ENCODE measurements around the gene BMPR2.
A peak's percentile ranks its signal among the peaks of the same experiment; 100 is the strongest.
"Not testable (repeated sequence)": the region's sequence is repeated elsewhere in the genome, so short reads cannot be mapped to it uniquely, and the experiment has no call there.

The BMPR2 gene

DNA sequence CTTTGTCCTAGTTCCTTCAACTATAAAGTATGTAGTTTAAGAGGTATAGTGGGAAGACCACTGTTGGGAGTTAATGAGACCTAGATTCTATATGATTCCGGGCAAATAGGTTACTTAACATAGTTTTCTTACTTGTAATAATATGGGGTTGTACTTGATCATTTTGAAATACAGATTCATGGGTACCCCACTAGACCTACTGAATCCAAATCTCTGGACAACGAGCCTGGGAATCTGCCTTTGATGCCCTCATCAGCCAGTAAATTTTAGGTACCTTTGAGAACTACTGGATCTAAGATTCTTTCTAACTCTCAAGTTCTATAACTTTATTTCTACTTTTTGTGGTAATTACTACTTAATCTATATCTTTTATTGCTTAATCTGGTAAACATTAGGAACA is 6.6 kb downstream of the BMPR2 start:
- TF ChIP-seq, protein P1, sequence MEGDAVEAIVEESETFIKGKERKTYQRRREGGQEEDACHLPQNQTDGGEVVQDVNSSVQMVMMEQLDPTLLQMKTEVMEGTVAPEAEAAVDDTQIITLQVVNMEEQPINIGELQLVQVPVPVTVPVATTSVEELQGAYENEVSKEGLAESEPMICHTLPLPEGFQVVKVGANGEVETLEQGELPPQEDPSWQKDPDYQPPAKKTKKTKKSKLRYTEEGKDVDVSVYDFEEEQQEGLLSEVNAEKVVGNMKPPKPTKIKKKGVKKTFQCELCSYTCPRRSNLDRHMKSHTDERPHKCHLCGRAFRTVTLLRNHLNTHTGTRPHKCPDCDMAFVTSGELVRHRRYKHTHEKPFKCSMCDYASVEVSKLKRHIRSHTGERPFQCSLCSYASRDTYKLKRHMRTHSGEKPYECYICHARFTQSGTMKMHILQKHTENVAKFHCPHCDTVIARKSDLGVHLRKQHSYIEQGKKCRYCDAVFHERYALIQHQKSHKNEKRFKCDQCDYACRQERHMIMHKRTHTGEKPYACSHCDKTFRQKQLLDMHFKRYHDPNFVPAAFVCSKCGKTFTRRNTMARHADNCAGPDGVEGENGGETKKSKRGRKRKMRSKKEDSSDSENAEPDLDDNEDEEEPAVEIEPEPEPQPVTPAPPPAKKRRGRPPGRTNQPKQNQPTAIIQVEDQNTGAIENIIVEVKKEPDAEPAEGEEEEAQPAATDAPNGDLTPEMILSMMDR (conservative IDR thresholded peaks at IDR 0.05; ENCODE audit: low read depth, low read length) = no peak

DNA sequence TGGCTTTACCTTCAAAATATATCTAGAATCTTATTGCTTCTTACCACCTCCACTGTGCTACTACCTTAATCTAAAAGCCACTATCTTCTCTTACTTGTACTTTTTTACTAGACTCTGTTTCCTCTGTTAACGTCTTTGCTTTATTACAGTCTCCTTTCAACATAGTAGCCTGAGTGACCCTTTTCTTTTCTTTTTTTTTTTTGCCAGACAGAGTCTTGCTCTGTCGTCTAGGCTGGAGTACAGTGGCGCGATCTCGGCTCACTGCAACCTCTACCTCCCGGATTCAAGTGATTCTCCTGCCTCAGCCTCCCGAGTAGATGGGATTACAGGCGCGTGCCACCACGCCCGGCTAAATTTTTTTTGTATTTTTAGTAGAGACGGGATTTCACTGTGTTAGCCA is 10.4 kb downstream of the BMPR2 start:
- not testable (repeated sequence) for H3K4me3 ChIP-seq (ENCODE audit: low read depth, low read length); DNase-seq (ENCODE audit: low read depth)

More for the DNA sequence above, 6.6 kb downstream of the BMPR2 start:
- no peak overlapping the region for H3K4me3 ChIP-seq (ENCODE audit: low read depth, low read length)
- DNase-seq (ENCODE audit: low read depth) = no peak

DNA sequence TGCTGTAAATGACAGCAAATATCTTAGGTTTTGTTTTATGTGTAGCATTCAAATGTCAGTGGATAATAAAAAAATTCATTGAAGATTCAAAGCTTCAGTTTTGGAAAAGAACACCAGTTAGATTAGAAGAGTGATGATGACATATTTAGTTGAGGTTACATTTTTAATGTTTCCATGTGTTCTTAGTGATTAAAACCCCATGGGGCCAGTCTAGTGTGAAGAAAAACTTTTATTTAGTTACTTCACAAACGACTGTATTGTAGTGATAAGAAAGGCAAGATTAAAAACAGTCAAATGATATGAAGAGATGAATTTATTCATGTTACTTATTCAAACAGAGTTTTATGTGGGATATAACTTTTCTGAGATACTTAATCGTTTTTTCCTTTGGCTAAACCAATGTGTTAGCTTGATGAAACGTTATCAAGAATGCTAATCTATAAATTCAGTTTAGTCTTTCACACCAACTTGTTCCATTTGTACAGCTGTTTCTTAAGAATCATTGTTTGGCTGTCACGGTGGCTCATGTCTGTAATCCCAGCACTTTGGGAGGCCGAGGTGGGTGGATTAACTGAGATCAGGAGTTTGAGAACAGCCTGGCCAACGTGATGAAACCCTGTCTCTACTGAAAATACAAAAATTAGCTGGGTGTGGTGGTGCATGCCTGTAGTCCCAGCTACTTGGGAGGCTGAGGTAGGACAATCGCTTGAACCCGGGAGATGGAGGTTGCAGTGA is 11.6 kb downstream of the BMPR2 start:
- DNase-seq (ENCODE audit: low read depth) = peak; percentile 26
- H3K4me3 ChIP-seq (ENCODE audit: low read depth, low read length) = no peak overlapping the region
- TF ChIP-seq, protein P1 (conservative IDR thresholded peaks at IDR 0.05; ENCODE audit: low read depth, low read length) = no peak

DNA sequence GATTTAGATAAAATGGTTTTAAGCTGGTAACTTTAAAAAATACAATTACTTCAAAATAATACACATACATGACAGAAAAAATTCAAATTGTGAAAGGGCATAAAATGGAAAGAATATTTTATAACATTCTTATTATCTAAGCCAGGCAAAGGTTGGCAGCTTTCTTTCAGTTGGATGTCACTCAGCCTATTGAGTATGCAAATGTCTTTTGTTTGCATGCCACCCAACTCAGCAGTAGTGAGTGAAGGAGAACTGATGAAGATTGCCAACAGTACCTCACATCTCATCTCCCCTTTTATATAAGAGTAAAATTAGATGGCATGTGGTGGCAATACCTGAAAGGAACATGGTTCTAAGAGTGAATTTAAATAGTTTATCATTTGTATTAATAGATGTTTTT is 24.8 kb downstream of the BMPR2 start:
- no peak for DNase-seq (ENCODE audit: low read depth)
- TF ChIP-seq, protein P1 (conservative IDR thresholded peaks at IDR 0.05; ENCODE audit: low read depth, low read length) = no peak
- H3K4me3 ChIP-seq (ENCODE audit: low read depth, low read length) = no peak overlapping the region

DNA sequence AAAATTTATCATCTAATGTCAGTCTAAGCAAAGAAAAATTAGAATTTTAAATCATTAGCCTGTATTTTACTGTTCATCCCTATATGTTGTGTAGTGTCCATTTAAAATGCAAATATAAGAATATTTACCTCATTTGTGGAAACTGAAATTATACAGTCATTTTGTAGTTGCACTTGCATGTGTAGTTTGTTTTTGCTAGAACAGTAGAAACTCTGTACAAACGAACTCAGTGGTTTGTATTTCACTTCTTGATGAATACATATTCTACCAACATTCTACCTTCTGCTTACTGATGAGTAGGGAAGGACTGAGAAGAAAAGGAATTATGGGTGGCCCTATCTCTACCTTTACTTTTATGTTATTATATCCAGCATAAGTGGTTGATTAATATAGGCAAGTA is 29.7 kb downstream of the BMPR2 start:
- TF ChIP-seq, protein P1 (conservative IDR thresholded peaks at IDR 0.05; ENCODE audit: low read depth, low read length) = no peak
- H3K4me3 ChIP-seq (ENCODE audit: low read depth, low read length) = no peak overlapping the region
- no peak for DNase-seq (ENCODE audit: low read depth)

DNA sequence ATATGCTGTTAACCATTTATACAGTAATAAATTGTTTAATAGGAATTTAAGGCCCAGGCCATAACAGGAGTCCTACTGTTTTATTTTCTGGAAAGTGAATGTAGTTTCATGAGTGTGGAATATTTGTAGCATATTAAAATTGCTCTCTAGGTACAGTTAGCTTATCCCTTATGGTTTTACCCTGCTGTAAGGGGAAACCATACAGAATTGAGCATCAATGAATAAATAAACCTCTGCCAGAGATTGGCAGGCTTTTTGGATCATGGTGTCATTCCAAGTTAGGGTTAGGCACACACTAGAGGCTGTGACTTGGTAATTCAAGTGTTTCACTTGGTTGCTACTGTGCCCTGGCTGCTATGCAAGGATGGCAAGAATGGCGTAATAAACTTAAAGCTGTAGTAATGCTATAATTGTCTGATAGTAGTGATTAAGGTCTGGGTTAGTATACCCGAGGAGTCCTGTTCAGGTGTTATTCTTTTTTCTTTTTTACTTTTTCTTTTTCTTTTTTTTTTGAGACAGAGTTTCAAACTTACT is 30.4 kb downstream of the BMPR2 start:
- no peak overlapping the region for H3K4me3 ChIP-seq (ENCODE audit: low read depth, low read length)
- DNase-seq (ENCODE audit: low read depth) = no peak
- TF ChIP-seq, protein P1 (conservative IDR thresholded peaks at IDR 0.05; ENCODE audit: low read depth, low read length) = no peak

DNA sequence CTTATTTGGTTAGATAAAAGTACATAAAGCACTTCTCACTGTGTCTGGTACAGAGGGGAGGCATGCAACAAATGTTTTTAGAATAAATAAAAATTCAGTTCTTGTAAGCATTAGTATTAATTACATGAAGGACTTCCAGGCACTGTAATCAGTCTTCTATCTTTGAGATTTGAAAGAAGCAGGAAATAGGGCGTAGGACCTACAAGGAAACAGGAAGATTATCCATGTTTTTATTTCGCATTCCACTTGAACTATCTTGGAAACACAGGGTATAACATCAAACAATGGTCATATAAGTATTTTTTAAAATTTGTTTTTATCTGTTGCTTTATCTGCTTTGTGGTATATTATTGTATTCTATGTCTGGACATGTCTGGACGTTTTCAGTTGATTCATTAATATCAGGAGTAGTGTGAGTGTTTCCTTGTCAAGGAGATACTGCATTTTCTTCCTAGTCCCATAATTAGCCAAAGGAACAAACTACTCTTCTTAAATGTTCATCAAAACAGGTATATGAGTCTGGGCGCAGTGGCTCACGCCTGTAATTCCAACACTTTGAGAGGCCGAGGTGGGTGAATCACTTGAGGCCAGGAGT is 32.5 kb downstream of the BMPR2 start:
- no peak for DNase-seq (ENCODE audit: low read depth)
- no peak overlapping the region for H3K4me3 ChIP-seq (ENCODE audit: low read depth, low read length)
- TF ChIP-seq, protein P1 (conservative IDR thresholded peaks at IDR 0.05; ENCODE audit: low read depth, low read length) = no peak
